GM18868 (cell line): ENCODE data around the gene STK32C.
"Not testable (repeated sequence)": the region's sequence is repeated elsewhere in the genome, so short reads cannot be mapped to it uniquely, and the experiment has no call there.

Source experiments
- ATAC-seq: cut with Tn5 transposase; IDR thresholded peaks from one replicate; pipeline ENCODE4 v1.9.1; 2021; ENCODE audit warnings: mild to moderate bottlenecking, moderate library complexity; ENCODE audit not compliant: unreplicated experiment

The STK32C gene

DNA sequence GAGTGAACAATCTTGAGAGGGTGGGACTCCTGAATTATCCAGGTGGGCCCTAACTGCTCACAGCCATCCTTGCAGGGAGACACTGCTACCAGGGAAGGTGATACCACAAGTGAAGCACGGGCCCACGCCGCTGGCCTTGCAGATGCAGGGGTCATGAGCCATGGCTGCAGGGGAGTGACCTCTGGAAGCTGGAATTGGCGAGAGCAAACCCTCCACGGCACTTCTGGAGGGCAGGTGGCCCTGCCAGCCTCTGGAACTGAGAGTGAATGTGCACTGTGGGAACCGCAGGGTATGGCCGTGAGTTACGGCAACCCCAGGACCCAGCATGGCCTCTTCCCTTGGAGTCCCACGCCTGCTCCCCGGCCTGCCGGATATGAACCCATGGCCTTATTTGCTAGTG lies 37.5 kb downstream of the STK32C start:
- ATAC-seq = no peak

DNA sequence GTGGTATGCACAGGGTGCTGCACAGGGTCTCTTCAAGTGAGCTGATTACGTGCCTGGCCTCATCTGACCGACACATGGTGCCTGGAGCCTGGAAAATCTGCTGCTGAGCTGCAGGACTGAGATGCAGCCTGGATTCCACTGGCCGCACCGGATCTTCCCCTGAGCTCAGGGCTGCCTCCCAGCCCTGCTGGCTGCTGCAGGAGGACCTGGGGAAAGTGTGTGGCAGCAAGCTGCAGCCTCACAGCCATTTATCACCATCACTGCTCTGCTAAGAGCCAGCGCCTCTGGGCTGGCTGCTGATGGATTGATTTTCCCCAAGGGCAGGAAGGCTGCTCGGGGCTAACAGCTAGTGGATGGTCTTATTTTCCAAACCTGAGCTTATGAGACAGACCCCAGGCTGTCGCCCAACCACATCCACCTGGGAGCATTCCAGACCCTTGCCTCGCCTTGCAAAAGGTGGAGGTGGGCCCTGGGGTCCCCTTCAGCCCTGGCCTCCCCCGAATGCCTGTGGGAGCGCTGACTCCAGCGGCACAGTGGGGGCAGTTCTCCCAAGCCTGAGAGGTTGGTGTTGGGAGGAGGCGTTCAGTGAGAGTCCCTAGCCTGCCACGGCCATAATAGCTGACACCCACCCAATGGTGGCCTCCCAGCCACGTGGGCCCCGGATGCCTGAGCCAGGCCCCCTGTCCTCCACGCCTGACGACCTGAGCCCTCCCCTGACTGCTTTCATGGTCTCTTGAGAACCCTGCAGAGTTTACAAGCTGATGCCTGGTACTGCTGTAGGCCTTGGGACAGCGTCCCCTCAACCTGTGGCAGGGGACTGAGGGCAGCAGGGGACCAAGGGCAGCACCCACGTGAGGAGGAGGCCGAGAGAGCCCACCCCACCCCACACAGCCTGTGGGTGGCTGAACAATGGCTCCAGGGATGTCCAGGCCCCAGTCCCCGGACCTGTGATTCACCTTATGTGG lies 38.2 kb downstream of the STK32C start:
- ATAC-seq = no peak

DNA sequence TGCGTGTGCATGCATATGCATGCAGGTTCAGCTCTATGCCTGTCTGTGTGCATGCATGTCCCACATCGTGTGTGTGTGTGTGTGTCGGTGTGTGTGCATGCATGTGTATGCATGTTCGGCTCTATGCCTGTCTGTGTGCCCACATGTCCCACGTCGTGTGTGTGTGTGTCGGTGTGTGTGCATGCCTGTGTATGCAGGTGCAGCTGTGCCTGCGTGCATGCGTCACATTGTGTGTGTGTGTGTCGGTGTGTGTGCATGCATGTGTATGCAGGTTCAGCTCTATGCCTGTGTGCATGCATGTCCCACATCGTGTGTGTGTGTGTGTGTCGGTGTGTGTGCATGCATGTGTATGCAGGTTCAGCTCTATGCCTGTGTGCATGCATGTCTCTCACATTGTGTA lies 39.8 kb downstream of the STK32C start:
- not testable (repeated sequence) for ATAC-seq

DNA sequence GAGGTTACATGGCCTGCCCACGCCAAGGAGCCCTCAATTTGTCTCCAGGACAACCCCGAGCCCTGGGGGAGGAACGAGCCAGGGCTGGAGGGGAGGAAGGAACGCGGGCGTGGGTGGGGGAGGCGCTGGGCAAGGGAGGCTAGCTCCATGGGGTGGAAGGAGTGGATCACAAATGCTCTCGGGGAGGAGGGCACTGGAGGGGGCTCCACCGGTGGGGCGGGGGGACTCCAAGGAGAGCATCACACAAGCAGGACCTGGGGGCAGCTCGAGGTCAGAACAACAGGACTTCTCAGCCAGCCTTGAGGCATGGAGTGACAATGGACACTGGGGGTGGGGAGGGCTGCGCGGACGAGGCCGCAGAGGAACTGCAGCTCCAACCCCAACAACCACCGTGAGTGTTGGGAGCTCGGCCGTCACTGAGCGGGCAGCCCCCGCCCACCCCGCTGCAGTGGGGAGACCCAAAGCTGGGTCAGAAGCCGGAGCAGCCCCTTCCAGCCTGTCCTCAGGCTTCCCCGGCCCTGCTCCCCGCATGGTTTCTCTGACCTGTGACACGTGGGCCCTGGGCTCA lies 41.1 kb downstream of the STK32C start:
- ATAC-seq = no peak

DNA sequence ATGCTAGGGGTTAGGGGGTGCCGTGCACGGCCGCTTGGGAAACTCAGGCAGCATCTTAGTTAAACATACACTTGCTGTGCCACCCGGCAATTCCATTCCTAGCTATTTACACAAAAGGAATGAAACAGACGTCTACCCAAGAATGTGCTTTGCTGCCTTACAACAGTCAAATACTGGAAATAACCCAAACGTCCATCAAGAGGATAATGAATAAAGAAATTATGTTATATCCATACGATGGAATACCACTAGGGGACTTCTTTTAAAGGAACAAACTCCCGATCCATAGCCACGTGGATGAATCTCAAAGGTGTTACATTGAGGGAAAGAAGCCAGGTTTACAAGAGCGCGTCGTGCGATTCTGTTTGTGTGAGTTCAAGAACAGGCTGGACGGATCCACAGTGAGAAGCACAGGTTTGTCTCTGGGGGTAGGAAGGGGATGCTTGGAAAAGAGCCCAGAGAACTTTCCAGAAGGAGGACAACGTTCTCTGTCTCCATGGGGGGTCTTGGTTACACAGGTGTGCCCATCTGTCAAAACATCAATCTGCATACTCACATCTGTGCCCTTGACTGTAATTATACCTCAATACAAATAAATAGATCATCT lies 41.8 kb downstream of the STK32C start:
- ATAC-seq = no peak

DNA sequence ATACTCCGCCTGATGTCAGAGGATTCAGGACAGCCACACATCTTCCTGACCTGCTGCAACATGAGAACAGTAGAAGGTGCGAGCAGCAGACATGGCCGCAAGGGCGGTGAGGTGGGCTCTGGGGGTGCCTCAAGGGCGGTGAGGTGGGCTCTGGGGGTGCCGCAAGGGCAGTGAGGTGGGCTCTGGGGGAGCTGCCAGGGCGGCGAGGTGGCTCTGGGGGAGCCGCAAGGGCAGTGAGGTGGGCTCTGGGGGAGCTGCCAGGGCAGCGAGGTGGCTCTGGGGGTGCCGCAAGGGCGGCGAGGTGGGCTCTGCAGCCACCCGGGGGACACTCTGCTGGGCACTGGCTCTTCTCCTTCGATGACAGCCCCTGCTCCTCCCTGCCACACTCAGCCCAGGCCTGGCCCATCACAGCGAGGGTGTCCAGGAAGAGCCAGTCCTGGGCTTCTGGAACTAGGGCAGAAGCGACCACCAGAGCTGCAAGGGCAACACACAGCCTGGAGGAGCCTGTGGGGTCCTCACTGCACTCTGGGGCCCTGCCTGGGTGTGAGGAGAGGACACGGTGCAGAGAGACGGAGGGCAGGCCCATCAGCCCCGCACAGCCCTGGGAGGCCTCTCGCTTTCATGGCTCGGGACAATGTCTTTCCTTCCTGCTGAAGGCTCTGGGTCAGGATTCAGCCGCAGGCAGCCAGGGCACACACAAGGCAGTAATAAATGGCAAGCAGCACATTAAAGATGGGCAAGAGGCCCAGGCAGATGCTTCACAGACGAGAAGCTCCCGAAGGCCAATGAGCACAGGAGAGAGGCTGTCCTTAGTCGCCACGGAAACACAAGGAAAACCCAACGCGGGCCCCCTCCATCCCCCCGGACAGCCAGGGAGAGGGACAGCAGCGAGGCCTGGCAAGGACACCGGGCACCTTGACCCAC lies 42.5 kb downstream of the STK32C start:
- no peak for ATAC-seq

DNA sequence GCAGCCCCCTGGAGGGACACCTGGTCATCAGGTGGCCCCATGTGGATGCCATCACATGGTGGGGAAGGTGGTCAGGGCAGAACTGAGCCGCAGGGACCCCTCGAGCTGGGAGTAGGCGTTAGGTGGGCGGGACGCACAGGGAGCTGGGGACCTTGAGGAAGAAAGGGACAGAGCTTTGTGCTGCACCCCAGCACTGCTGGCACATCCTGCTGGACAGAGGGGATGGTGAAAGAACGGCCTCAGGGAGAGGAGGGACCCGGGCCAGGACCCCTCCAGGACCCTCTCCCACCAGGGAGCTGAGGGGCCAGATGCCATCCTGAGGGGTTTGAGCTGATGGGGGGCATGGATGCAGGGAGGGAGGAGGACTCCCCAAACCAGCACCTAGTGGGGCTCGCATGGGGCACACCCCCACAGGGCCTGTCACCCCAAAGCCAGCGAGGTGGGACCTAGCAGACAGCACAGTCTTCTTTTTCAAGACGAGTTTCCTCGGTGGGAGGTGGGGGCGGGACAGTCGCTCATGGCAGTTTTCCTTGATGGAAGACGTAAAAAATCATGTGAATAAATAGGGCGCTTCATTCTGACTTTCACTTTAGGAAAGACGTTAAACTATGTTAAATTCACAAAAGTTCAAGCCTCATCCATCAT lies 43.3 kb downstream of the STK32C start:
- ATAC-seq = no peak

DNA sequence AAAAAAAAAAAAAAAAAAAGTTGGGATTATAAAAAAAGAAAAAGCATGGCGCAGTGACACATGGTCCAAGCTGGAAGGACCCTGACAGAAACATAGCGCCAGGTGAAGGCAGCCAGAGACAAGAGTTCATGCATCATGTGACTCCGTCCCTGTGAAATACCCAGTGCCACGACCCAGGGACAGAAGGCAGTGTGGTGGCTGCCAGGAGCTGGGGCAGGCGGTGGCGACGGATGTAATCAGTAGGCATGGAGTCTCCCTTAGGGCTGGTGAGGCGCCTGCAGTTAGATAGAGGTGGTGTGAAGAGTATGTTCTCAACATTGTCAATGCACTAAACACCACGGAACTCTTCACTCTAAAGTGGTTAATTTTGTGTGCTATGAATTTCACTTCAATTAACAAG lies 43.9 kb downstream of the STK32C start:
- no peak for ATAC-seq

DNA sequence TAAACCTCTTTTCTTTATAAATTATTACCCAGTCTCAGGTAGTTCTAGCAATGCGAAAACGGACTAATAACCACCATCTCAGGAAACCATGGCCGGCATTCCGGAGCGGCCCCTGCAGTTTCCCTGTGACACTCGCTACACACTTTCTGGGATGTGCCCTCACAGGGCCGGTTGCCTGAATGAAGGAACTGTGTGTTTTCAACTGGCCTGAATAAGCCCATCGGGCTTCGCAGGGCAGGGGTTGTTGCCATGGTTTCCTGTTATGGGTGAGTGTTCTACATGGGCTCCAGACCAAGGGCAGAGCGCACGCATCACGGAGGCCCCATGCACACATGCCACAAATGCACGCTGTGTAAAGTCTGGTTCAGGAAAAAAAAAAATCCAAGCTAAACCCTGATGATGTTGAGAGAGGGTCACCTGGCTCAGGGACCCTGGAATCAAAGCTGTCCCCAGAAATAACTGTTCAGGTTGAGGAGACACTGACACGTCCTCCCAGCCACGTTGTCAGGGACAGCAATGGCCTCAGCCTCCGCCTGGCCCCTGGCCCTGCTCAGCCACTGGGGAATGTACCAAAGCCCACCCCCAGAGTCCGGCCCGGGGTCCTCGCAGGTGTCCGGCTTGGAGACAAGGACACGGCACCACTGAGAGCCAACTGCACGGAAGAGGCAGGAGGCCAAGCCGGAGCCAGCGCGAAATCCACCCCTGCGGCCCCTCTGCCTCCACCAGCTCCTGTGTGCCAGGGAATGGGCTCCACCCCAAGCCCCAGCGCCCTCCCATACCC lies 47.9 kb downstream of the STK32C start:
- ATAC-seq = no peak

DNA sequence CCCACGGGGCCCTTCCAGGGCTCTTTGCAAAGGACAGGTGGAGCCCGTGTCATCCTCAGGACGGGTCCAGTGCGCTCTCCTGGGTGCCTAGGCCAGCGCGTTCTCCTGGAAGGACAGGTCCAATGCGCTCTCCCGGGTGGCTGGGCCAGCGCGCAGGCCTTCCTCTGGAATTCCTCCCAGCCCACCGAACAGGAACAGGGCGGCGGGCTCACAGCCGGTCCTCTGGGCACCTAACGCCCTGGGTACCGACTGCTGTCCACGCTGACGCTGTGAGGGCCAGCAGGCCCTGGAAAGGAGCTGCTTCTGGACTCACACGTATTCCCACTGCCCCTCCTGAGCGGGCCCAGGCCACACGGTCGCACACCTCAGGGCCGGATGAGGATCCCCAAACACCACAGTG lies 49.3 kb downstream of the STK32C start:
- no peak for ATAC-seq

DNA sequence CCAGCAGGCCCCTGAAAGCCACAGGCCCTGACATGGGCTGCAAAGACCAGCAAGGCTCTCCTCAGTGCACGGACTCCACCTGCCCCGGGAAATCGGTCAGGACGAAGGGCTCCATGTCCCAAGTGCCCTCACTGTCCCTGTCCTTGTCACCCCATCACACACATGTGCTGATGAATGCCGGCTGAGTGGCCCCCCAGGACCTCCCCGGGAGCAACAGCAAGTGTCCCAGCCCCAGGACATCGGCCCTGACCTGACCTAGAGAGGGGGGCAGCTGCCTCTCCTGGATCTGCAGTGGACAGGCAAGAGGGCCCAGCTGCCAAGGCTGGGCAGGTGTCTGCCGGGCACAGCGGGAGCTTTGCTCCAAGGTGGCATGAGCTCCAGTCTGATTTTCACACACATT lies 49.8 kb downstream of the STK32C start:
- ATAC-seq = no peak

DNA sequence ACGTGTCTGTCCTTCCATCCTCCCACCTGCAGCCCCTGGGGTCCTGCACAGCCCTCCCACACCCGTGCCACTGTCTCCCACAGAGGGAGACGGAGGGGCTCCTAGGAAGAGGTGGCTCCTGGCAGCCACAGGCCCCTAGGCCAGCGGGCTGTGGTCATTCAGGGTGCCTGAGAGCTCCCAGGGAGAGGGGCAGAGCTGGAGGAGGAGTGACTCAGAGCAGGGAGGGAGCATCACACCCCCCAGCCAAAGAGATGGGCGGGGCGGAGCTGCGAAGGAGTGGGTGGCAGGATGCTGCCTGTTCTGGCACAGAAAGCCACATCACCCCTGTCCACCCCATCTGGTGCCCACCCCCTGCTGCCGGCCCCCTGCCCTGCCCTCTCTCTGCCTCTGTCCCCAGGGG lies 50.5 kb downstream of the STK32C start:
- no peak for ATAC-seq

DNA sequence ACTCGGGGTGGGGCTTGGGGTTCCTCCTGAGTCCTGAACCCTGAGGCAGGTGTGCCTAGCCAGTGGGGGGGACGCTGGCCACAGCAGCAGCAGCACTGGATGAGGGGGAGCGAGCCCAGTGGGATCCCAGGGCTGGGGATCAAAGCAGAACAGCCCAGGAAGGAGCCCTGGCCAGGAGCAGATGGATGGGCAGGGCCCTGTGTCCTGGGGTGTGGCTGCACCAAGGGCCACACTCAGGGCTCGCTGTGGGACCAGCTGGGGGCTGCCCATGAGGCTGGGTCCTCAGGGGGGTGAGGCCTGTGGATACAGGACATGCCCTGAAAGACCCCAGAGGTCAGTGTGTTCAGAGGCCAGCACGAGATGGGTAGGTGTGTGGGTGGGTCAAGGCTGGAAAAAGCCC lies 50.9 kb downstream of the STK32C start:
- ATAC-seq = no peak

DNA sequence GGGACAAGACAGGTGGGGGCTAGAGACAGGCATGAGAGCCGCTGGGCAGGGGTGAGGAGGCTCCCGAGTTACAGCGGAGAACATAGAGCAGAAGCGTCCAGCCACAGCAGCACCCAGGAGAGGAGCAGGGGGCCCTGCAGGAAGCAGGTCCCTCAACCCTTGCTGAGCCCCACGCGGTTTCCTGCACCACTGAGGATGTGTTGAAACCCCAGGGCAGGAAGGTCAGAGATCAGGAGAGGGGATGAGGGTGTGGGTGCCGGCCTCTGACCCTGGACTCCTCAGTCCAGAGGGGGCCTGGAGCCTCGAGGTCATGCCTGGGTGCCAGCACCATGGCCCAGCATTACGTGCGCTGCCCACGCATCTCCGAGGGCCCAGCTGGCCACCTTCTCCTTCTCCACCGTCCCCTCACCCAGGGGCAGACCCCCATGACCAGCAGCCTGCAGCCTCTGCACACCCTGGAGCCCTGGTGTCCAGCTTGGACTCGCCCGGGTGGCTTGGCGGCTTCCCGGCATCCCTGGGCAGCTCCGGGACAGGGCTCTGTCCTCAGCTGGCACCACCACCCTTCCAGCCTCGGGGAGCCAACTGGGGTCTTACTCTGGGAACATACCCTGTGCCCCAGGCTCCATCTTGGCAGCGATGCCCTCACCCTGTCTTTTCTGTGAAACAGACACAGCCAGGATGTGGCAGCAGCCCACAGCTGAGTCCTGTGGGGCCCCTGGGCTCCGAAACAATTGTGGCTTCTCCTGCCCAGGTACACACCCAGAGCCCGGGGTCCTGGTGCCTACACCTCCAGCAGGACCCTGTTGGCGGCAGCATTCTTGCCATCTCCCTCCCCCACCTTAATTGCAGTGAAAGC lies 52.0 kb downstream of the STK32C start:
- ATAC-seq = no peak

DNA sequence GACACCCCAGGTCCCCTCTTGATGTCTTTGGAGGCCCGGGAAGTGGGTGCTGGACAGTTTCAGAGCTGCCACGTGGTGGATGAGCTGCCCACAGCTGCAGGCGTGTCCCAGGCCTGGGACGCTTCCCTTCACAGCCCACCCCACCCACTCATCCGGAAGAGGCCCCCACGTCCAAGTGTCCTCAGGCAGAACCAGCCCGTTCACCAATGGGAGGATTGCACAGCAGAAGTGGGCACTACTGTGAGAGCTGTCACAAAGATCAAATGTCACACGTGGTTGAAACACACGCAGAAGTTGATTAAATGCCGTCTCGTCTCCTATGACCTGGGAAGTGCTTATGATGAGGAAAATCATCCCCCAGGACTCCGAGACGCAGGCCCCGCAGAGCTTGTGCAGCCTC lies 52.9 kb downstream of the STK32C start:
- ATAC-seq = no peak

DNA sequence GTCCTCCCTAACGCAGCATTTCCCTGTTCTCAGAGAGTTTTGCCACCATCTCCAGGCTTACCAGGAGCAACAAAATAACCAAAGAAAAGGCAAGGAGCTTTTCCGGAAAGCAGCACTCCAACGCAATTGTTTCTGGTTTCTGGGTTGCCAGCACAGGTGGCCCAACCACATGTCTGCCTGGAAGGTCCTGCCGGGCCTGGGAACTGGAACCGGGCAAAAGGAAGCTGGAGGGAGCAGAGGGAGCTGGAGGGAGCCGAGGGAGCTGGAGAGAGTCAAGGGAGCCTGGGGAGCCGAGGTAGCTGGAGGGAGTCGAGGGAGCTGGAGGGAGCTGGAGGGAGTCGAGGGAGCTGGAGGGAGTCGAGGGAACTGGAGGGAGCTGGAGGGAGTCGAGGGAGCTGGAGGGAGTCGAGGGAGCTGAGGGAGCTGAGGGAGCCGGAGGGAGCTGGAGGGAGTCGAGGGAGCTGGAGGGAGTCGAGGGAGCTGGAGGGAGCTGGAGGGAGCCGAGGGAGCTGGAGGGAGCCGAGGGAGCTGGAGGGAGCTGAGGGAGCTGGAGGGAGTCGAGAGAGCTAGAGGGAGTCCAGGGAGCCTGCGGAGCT lies 54.6 kb downstream of the STK32C start:
- ATAC-seq = no peak

DNA sequence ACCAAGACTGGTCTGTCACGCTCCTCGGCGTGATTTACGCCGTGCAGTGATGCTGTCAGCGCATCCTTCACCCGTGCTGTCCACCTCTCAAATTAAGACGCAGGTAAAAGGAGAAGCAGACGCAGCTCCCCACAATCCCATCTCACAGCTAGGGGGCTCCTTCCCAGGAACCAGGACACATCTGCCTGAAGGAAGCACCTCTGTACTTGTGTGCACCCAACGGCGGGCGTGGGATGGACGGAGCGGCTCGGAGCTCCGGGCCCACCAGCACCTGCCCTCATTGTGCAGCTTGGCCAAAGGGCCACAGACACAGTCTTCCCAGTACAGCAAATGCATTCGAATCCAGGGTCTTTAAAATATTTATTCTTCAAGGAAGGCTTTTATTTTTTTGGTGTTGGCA lies 55.3 kb downstream of the STK32C start:
- ATAC-seq = no peak

DNA sequence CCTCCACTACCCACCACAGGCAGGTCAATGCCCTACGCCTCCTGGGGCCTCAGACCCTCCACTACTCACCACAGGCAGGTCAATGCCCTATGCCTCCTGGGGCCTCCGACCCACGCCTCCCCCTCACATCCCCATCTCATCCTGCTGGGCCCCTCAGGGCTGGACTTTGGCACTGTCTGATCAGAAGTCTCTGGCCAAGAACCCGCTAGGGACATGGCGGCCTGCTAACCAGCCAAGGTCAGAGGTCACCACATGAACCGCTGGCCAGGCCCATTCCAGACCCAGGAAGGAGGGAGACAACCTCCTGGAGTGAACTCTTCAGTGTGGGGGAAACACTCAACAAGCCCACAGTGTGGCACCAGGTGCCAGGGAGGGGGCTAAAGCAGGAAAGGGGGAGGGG lies 55.8 kb downstream of the STK32C start:
- ATAC-seq = no peak
